ENCODE measurements around the gene AZU1.

DNA sequence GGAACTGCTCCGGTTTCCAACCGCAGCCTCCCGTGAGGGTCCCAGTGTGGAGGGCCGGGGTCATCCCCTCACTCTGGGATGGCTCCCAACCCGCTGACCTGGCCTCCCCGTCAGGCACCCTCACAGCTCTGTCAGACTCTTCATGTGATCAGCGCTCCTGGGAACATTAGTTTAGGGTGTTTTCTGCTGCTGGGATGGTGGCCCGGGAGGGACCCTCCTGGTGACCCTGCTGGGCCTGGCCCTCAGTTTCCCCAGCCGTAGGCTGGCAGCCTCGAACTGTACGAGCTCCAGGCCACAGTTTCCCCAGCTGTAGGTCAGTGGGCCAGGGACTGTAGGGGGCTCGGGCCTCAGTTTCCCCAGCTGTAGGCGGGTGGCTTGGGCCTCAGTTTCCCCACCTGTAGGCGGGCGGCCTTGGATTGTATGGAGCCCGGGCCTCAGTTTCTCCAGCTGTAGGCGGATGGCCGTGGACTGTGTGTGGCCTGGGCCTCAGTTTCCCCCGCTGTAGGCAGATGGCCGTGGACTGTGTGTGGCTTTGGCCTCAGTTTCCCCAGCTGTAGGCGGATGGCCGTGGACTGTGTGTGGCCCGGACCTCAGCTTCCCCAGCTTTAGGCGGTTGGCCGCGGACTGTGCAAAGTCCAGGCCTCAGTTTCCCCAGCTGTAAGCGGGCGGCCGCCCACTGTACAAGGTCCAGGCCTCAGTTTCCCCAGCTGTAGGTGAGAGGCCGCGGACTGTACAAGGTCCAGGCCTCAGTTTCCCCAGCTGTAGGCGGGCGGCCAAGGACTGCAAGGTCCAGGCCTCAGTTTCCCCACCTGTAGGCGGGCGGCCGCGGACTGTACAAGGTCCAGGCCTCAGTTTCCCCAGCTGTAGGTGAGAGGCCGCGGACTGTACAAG lies 31.7 kb upstream of the AZU1 start:
- TF ChIP-seq, protein P1, sequence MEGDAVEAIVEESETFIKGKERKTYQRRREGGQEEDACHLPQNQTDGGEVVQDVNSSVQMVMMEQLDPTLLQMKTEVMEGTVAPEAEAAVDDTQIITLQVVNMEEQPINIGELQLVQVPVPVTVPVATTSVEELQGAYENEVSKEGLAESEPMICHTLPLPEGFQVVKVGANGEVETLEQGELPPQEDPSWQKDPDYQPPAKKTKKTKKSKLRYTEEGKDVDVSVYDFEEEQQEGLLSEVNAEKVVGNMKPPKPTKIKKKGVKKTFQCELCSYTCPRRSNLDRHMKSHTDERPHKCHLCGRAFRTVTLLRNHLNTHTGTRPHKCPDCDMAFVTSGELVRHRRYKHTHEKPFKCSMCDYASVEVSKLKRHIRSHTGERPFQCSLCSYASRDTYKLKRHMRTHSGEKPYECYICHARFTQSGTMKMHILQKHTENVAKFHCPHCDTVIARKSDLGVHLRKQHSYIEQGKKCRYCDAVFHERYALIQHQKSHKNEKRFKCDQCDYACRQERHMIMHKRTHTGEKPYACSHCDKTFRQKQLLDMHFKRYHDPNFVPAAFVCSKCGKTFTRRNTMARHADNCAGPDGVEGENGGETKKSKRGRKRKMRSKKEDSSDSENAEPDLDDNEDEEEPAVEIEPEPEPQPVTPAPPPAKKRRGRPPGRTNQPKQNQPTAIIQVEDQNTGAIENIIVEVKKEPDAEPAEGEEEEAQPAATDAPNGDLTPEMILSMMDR (IDR thresholded peaks at IDR 0.05), result no peak
- TF ChIP-seq POLR2A (IDR thresholded peaks at IDR 0.05) (no peak), EP300 (IDR thresholded peaks at IDR 0.05) (no peak), POLR2AphosphoS5 (IDR thresholded peaks at IDR 0.05) (no peak)

Data from gastroesophageal sphincter (tissue), 3 donors.